Measurements from ENCODE around the gene NSD1.
"Not testable (repeated sequence)": the region's sequence is repeated elsewhere in the genome, so short reads cannot be mapped to it uniquely, and the experiment has no call there.

NSD1 gene

DNA sequence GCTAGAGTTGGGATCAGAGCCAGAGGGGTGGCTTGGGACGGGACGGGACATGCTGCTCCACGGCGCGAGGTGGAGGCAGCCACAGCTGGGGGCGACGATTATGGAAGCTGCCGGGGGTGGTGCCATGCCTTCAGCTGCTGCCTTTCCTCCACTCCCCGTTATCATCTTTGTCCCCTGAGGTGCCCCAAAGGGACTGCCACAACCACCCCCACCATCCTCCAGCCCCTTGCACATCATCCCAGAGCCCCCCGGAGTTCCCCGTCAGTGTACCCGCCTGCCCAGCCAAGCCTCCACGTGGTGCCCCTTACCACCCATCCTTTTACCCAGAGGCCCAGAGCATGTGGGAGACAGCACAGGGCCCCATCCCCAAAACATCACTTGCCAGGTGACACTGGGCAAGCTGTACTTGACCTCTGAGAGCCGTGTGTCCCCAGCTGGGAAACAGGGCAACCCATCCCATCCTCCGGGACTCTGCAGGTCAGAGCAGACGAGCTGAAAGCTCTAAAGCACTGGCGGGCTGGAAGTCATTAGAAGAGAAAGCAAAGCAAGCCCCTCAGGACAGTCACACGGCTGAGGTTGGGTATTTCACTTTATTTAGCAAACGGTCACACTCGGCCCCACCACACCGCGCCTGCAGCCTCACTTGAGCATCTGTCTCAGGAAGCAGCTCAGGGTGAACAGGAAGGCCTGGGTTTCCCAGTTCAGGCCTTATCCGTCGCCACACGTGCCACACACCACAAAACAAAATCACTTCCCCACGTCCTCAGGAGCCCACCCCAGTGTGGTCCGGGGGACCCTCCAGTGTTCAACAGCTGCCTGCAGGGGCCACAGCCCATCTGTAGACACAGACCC is 197.6 kb downstream of the NSD1 start:
- no peak for DNase-seq (ENCODE audit: low spot score)

DNA sequence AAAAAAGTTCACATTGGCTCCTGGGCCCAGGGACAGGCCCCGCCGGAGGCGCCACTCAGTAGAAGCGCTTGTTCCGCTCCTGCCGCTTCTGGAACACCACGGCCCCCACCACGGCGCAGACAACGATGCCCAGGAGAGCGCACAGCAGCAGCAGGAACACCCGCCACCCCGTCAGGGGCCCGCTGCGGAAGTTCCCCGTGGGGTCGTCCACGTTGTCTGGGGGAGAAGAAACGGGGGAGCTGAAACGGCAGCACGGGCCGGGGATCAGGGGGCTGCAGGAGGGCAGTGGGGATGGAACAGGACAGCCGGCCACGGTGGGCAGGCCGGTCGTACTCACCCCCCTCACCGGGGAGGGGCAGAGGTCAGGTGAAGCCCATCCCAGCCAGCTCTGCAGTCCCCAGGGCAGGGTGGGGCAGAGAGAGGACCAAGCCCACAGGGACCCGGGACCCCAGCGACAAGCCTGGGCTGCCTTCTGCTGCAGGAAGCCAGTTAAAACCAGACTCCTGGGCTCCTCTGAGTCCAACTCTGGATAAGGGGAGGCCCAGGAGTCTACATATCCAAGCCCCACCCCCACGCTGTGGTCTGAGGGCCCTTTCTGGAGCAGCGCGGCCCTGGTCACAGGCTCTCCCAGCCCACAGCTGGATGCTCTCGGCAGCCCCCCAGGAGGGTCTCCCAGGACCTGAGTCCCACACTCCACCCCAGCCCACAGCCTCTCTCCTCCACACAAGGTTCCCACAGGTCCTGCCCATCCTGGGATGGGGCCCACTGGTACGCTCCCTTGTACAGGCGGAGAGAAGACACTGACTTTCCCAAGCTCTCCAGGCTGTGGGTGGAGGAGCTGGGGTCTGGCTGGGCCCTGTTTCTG is 198.7 kb downstream of the NSD1 start:
- DNase-seq (ENCODE audit: low spot score) = no peak

DNA sequence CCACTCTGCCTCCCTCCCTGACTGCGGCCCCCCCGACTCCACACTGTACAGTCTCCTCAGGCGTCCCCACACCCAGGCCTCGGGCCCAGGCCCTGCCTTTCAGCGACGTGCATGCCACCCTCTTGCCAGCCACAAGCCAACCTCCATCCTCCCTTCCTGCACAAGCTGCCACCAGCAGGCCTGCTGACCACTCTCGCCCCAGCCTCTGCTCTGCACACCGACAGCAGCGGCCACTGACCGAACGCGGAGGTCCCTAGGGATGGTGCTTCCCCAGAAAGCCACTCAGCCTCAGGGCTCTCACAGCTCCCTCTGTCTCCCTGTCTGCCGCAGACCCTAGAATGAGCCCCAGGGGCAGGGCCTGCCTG is 199.3 kb downstream of the NSD1 start:
- DNase-seq (ENCODE audit: low spot score) = no peak

DNA sequence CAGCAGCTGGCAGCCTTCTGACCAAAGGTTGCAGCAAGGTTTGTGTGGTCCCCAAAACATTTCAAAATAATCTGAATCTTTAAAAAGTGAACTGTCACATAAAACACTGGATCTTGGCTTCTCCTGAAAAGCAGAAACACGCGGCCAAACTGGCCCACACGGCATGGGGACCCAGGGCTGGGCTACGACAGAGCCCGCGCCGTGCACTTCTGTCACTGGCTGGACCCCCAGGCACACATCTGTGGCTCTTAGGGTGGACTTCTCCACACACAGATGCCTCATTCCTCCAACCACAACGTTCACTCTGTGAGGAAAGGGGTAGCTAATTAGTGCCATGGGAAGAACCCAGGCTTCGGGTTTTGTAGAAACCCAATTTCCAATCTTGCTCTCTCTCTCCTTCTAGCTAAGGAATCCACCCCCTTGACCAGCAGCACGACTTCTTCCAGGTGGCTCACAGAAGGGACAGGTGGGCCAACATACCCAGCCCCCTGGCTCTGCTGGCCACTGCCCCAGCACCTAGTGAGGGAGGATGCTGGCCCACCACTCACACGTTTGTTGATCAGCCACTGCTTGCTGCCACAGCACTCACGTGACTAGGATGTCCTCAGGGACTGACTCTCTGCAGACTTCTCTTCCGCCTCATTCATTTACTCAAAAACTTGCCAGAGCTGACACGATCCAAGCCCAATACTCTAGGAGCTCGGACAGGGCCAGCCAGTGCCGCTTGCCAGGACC is 200.0 kb downstream of the NSD1 start:
- no peak for DNase-seq (ENCODE audit: low spot score)

DNA sequence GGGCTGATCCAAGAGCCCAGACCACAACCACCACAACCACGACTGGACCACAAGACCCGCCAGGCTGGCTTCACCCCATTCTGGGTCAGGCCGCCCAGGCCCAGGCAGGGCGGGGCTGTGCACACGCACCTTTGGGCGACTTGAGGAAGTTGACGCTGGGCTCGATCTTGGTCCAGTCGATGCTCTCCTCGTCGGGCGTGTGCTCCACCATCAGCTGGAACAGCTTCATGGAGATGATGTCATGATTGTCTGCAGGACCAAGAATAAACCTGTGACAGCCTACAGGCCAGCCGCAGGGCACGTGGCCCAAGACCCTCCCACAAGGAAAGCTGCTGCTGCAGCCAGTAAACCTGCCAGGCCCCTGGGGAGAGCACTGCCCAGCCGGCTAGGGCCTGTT is 200.6 kb downstream of the NSD1 start:
- no peak for DNase-seq (ENCODE audit: low spot score)

DNA sequence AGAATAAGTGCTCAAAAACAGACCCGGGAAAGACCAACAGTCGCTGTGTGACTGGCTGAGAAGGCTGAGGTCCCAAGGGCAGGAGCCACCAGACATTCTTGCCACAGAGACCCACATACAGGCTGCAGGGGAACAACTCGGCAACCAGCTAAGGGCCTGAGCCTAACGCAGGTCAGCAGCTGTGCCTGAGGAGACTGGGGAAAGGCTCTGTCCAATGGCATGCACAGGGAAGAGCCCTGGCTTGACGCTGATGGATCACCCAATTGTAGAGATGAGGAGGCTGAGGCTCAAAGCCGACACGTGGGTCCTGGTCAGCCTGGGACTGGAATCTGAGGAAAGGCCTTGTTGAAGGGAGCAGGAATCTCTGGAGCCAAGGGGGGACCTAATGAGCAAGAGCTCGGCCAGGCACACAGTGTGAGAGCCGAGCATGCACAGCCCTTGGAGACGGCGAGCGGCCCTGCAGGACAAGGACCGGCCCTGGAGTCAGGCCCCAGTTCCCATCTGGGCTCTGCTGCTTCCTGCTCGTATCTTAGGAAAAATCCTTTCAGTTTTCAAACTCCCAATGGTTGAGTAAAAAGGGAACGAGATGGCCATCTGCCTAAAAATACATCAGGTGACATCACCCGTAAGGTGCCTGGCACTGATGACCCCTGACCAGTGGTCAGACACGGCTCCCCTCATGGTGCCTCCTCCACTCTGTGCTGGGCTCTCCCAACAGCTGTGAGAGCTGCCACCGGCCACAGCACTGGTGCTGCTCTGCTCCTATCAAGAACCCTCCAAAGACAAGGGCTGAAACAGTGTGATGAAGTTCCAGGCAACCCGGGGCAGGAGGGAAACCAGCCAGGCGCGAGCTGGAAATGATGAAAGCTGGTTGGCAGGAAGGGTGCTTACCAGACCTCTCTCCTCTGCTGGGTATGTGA is 201.5 kb downstream of the NSD1 start:
- no peak for DNase-seq (ENCODE audit: low spot score)

DNA sequence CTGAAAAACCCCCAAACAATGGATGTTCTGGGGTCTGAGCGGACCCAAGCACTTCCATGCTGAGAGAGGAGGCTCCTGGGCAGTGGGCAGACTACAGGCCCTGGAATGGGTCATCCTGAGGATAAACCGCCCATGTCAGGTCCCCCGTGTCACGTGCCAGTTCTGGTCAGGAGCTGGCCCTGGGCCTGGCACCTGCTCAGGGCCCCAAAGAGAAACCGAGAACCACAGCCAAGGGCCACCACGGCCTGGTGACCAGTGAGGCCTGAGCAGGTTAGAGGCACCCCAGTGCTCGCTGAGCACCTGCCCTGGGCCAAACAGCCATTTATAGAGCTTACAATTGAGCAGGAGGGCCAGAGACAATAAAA is 202.1 kb downstream of the NSD1 start:
- no peak for DNase-seq (ENCODE audit: low spot score)

DNA sequence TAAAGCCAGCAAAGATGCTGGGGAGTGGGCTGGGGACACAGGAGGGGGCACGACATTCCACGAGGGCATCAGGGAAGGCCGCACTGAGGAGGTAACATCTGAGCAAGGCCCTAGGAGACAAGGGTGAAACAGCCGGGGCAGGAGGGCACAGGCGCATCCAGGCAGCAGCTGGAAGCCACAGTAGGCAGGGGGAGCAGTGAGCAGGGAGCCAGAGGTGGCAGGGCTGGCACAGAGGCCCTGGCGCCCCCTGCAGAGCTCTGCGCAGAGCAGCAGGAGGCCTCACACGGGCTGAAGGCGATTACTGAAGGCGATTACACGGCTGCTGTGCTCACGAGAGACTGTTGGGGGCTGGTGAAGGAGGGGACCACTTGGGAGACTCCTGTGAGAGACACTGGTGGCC is 202.5 kb downstream of the NSD1 start:
- no peak for DNase-seq (ENCODE audit: low spot score)

DNA sequence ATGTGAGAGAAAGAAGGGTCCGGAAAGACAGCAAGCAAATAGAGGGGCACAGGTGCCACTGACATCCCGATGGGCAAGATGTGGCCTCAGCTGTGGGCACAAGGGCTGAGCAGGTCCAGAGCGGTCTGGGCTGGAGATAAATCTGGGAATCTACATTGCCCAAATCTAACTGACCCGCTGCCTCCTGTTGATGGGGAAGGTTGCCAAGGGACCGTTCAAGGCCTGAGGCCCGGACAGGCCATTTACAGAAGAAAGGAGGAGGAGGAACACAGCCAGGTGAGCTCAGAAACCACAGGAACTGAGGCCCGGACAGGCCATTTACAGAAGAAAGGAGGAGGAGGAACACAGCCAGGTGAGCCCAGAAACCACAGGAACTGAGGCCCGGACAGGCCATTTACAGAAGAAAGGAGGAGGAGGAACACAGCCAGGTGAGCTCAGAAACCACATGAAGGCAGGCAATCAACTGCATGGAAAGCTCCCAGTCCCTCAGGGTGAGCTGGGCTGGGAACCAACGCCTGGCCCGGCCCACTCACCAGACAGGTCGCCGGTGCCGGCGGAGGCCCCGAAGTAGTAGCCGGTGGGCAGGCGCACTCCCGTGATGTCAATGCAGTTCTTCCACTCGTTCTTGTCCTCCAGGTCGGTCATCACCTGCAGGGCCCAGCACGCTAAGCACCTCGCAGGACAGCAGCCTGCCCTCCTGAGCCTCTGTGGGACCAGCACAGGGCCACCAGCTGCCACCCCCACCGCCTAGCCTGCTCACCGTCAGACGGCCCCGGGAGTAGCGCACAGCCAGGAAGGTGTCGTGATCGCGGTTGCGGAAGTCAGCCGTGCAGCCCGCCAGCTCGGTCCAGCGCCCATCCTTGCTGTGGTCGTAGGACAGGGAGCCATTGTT is 203.3 kb downstream of the NSD1 start:
- DNase-seq (ENCODE audit: low spot score) = no peak

DNA sequence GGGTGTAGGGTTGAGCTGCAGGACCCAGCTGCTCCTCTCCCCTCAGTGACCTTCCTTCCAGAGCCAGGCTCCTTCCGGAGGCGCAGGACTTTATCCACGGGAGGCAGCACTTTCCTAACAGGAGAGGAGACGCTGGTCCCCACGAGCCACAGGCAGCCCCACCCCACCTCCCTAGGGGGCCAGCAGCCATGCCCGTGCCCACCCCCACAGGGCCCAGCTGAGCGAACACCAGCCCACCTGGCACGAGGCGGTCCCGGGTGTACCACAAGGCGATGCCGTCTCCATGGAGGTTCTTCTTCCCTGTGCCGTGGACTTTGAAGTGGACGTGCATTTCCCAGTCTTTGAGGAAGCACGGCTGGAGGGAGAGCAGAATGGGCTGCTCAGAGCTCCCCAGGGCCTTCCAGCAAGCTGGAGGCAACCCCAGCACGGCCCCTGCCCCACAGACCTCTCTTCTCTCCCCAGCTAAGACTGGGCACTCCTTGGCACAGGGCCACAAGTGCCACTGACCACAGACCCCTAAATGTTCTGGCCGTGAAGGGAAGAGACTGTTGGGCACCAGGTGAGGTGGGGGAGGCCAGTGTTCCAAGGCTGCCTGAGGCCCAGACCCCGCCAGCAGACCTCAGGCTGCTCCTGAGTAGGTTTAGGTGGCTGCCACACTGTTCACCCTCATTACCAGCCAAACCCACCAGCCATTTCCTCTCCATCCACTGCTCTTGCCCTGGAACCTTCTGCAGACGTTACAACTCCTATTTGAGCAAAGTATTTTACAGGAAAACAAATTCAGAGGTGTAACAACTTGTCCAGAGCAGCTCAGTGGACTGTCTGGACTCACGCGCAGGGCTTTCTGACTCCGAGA is 204.9 kb downstream of the NSD1 start:
- no peak for DNase-seq (ENCODE audit: low spot score)

DNA sequence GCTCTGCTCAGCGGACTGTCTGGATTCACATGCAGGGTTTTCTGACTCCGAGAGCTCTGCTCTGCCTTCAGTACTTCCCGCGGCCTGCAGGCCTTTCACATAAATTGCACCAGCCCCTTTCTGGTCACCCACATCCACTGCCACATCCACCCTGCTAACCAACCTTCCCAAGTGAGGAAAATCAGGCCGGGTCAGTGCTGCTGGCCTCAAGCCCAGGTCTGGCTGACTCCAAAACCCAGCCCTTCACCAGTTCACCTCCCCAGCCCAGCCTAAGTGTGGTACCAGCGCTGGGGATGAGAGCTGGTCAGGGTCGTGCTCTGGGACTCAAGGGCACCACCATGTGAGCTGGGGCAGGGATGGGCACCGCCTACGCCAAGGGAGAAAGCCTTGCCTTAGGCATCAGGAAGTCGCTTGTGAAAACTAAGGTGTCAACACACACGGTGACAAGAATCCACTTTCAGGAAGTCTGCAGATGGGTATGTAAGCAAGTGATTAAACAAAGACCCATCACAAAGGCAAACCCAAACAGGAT is 205.6 kb downstream of the NSD1 start:
- no peak for DNase-seq (ENCODE audit: low spot score)

DNA sequence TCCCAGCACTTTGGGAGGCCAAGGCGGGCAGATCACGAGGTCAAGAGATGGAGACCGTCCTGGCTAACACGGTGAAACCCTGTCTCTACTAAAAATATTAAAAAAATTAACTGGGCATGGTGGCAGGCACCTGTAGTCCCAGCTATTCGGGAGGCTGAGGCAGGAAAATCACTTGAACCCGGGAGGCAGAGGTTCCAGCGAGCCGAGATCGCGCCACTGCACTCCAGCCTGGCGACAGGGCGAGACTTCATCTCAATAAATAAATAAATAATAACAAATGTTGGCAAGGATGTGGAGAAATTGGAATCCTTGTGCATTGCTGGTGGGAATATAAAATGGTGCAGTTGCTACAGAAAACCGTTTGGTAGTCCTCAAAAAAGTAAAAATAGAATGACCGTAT is 209.4 kb downstream of the NSD1 start:
- DNase-seq (ENCODE audit: low spot score) = not testable (repeated sequence)

DNA sequence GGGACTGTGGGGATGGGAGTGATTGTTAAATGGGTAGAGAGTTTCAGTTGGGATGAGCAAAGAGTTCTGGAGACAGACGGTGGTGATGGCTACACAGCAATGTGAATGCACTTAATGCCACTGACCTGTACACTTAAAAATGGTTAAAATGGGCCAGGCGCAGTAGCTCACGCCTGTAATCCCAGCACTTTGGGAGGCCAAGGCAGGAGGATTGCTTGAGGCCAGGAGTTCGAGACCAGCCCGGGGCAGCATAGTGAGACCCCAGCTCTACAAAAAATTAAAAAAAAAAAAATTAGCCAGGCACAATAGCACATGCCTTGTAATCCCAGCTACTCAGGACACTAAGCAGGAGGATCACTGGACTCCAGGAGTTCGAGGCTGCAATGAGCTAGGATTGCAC is 210.2 kb downstream of the NSD1 start:
- no peak for DNase-seq (ENCODE audit: low spot score)

DNA sequence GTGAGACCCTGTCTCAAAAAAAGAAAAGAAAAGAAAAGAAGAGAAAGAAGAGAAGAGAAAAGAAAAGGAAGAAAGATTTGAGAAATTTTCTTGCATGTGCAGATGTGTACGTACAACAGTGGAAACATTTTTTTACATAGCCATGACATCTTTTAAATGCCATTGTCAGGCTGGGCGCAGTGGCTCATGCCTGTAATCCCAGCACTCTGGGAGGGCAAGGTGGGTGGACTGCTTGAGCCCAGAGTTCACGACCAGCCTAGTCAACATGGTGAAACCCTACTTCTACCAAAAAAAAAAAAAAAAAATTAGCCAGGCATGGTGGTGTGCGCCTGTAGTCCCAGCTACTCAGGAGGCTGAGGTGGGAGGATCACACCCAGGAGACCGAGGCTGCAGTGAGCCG is 211.3 kb downstream of the NSD1 start:
- DNase-seq (ENCODE audit: low spot score) = no peak

DNA sequence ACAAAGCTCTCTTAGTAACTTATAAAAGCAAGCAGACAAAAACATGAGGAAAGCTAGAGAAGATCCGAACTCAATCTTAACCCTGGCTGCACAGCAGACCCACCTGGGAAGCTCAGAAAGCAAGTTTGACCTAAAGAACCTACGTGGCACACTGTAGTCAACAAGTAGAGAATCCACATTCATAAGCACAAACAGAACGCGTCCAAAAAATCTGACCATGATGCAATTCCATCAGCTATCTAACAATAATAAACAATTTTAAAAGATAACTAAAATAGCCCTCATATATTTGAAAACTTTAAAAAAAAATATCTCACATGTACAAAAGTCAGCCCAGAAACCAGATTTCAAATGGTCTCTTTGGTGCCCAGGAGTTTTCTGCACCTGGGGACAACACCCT is 213.2 kb downstream of the NSD1 start:
- DNase-seq (ENCODE audit: low spot score) = no peak

DNA sequence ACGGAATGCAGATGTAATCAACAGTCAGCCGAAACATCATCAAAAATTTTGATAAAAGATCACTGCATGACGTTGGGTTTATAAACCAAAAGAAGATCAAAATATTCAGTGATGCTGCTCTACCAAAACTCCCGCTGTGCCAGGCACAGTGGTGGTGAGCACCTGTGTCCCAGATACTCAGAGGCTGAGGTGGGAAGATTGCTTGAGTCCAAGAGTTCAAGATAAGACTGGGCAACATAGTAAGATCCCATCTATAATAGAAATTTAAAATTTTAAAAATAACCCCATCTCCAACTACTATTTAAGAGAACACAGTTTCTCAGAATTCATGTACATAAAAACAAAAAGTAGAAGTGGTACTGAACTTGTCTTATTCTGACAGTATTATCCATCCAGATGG is 214.1 kb downstream of the NSD1 start:
- no peak for DNase-seq (ENCODE audit: low spot score)

DNA sequence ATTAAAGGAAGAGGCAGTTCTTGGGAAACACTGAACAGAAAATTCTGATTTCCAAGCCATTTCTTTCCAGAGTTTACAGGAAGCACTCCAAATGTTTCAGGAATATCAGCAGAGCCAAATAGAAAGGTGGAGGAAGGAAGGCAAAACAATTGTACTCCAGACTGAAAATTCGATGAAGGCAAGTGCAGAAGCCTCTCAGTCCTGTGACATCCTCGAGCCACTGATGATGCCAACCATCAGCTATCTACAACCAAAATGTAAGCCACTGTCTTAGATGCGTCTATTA is 215.7 kb downstream of the NSD1 start:
- DNase-seq (ENCODE audit: low spot score) = no peak

DNA sequence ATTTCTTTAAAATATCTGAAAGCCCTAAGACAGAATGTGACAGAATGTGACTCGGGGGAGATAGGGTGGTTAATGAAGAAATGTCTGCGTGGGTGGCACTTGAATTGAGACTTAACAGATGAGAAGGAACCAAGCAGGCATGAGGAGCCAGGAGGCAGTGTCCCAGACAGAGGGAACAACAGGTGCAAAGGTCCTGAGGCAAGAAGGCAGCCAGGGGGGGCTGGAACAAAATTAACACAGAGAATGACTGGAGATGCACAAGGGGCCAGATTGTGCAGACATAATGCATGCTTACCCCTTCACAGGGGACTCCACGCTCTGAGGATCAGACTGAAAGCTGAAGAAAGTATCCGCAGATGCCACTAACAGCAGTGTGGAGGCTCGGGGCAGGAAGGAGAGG is 216.2 kb downstream of the NSD1 start:
- DNase-seq (ENCODE audit: low spot score) = no peak
